ENCODE measurements around the gene NDUFS8. TPM values are rescaled to one million over a fixed set of nuclear protein-coding genes. Genes with fewer than 3 reads are reported as not detected.

Gene NDUFS8
- total RNA-seq, 1 experiment from 2014 or later: 214 TPM

GRCh38 chr11:68051191-68052136 is 21.0 kb downstream of the NDUFS8 start:
- H3K27ac Mint-ChIP-seq: peak overlapping the region in 2 of 3 experiments; percentile 83 to 86; a peak in 5 of 7 replicates
- Histone ChIP-seq H3K27me3 (ENCODE audit: insufficient read depth, low read length) (no peaks in the 10 kb centered on the region), H2BK20ac (ENCODE audit: low read depth, low read length, poor library complexity, severe bottlenecking) (no peak overlapping the region), H4K5ac (ENCODE audit: insufficient read length, low read depth, low read length) (no peak overlapping the region), H2BK120ac (ENCODE audit: low read depth, low read length, poor library complexity, severe bottlenecking) (no peak overlapping the region), H3K79me1 (ENCODE audit: insufficient read depth, low read depth, low read length, poor library complexity, severe bottlenecking) (no peaks in the 10 kb centered on the region), H4K20me1 (ENCODE audit: control insufficient read depth, insufficient read depth, insufficient read length) (peaks cover 2% of the 10 kb centered on the region), H3K23ac (ENCODE audit: insufficient read length, low read depth, low read length) (no peak overlapping the region), H4K91ac (ENCODE audit: insufficient read length, low read depth, low read length) (no peak overlapping the region), H2AFZ (ENCODE audit: low read length) (no peak overlapping the region), H3K23me2 (ENCODE audit: insufficient read length, low read depth, low read length, poor library complexity, severe bottlenecking) (no peaks in the 10 kb centered on the region), H3K9ac (ENCODE audit: extremely low read depth, insufficient read length, low read length) (no peak overlapping the region), H2AK5ac (ENCODE audit: insufficient read length, low read length) (no peak overlapping the region), H3K27ac (ENCODE audit: insufficient read length, low read depth, low read length) (no peak overlapping the region), H2BK5ac (ENCODE audit: insufficient read length, low read length) (no peak overlapping the region), H3K4me2 (ENCODE audit: insufficient read depth, insufficient read length, low read length) (no peak overlapping the region), H3K14ac (ENCODE audit: insufficient read depth, low read length) (no peak overlapping the region), H3K18ac (ENCODE audit: insufficient read length, low read depth, low read length) (no peak overlapping the region), H4K8ac (replicated peaks; ENCODE audit: insufficient read length, low read depth, low read length) (no peak overlapping the region), H3K79me2 (ENCODE audit: insufficient read depth, low read length) (no peaks in the 10 kb centered on the region), H2BK12ac (ENCODE audit: insufficient read length, low read depth, low read length) (no peak overlapping the region), H3K4me1 (ENCODE audit: insufficient read depth, low read length) (no peaks in the 10 kb centered on the region), H3K4ac (ENCODE audit: low read depth, low read length) (no peak overlapping the region), H2BK15ac (ENCODE audit: low read depth, low read length) (no peak overlapping the region), H3K56ac (ENCODE audit: insufficient read length, low read depth, low read length) (no peak overlapping the region), H3K9me3 (ENCODE audit: control insufficient read depth, low read depth, low read length) (no peaks in the 10 kb centered on the region), H3T11ph (ENCODE audit: low read length) (no peak overlapping the region)
- H3K27me3 Mint-ChIP-seq (ENCODE audit: low read depth): no peaks in the 10 kb centered on the region; the same call in 1 of the 2 replicates
- H3K9me3 Mint-ChIP-seq: no peaks in the 10 kb centered on the region
- WGBS (ENCODE audit: extremely low coverage, insufficient read length, low lambda C conversion rate): no CpG with 5 or more reads among the region's 14 CpGs
- no peak for TF ChIP-seq CTCF (conservative IDR thresholded peaks at IDR 0.05)
- peaks cover 6 to 11% of the 10 kb centered on the region in 2 experiments for H3K4me1 Mint-ChIP-seq
- no peak overlapping the region; a peak in 1 of 5 replicates for H3K4me3 Mint-ChIP-seq
- peak; percentile 59 for DNase-seq
- H3K36me3 Mint-ChIP-seq (ENCODE audit: insufficient read depth in 1 of 3, low read depth in 3 of 3): peaks cover 4 to 24% (median 7%) of the 10 kb centered on the region in 3 experiments; a peak in 6 of 7 replicates
